HEK293 (cell line): ENCODE data around the gene SLK.

Experiments used
- CTCF ChIA-PET: fragments of 350-600 bp; formaldehyde crosslinking; extraction: SDS; loops from one replicate; lab custom pipeline; 2021; ENCODE audit warnings: antibody characterized with exemption; lab: Yijun Ruan, JAX
- POLR2A ChIA-PET: fragments of 300-600 bp; formaldehyde crosslinking; extraction: SDS; loops from one replicate; lab custom pipeline; 2020; ENCODE audit warnings: antibody characterized with exemption, inconsistent platforms; lab: Yijun Ruan, JAX
- H3K27ac ChIP-seq: fragments of 200-500 bp; sonication (Bioruptor generic); 2 replicates; pipeline ENCODE4 v1.5.1; 2014; ENCODE audit warnings: low read depth, low read length, control low read depth, inconsistent platforms; ENCODE audit errors: extremely low read depth
- H3K36me3 ChIP-seq, 2 experiments: fragments of 200-500 bp in 1 of 2; sonication (Bioruptor generic) in 1 of 2; 1 replicate in 1 of 2; 2 replicates in 1 of 2; pipeline ENCODE4 v1.5.1; 2014 to 2017; ENCODE audit warnings: inconsistent platforms in 2 of 2, low read length in 2 of 2; ENCODE audit not compliant: control insufficient read depth in 2 of 2, insufficient read depth in 1 of 2
- H3K4me1 ChIP-seq: fragments of 200-500 bp; sonication (Bioruptor generic); 2 replicates; pipeline ENCODE4 v1.5.1; 2014; ENCODE audit warnings: mild to moderate bottlenecking, low read length, inconsistent platforms; ENCODE audit not compliant: control insufficient read depth, insufficient read depth
- H3K4me3 ChIP-seq: 2 replicates; pipeline ENCODE4 v1.5.1; 2011; ENCODE audit warnings: low read depth, mild to moderate bottlenecking, control low read depth, low read length, moderate library complexity
- H3K9me3 ChIP-seq: fragments of 200-500 bp; sonication (Bioruptor generic); 2 replicates; pipeline ENCODE4 v1.5.1; 2014; ENCODE audit warnings: low read depth, low read length, inconsistent platforms; ENCODE audit not compliant: control insufficient read depth, insufficient read depth
- BCL11B ChIP-seq: fragments of 450-650 bp; formaldehyde crosslinking; IDR thresholded peaks from 2 replicates; pipeline ENCODE4 v1.5.1; 2016; ENCODE audit warnings: low read depth, missing biosample characterization, missing genetic modification characterization
- EGR2 ChIP-seq: fragments of 450-650 bp; formaldehyde crosslinking; IDR thresholded peaks from 2 replicates; pipeline ENCODE4 v1.5.1; 2016; ENCODE audit warnings: low read depth, missing biosample characterization, missing genetic modification characterization
- GFI1B ChIP-seq: fragments of 450-650 bp; formaldehyde crosslinking; IDR thresholded peaks from 2 replicates; pipeline ENCODE4 v1.5.1; 2016; ENCODE audit warnings: missing biosample characterization, missing genetic modification characterization
- GLIS1 ChIP-seq: fragments of 450-650 bp; formaldehyde crosslinking; IDR thresholded peaks from 2 replicates; pipeline ENCODE4 v1.5.1; 2016; ENCODE audit warnings: missing biosample characterization, missing genetic modification characterization
- GLIS2 ChIP-seq: fragments of 450-650 bp; formaldehyde crosslinking; IDR thresholded peaks from 2 replicates; pipeline ENCODE4 v1.5.1; 2016; ENCODE audit warnings: missing biosample characterization, missing genetic modification characterization
- HOXA7 ChIP-seq: sonication (generic); formaldehyde crosslinking; IDR thresholded peaks from 2 replicates; pipeline ENCODE4 v1.8.1; 2022; ENCODE audit warnings: missing genetic modification reagents, borderline replicate concordance
- PRDM10 ChIP-seq: fragments of 450-650 bp; formaldehyde crosslinking; IDR thresholded peaks from 2 replicates; pipeline ENCODE4 v1.5.1; 2016; ENCODE audit warnings: missing biosample characterization, missing genetic modification characterization
- WT1 ChIP-seq: fragments of 450-650 bp; formaldehyde crosslinking; IDR thresholded peaks from 2 replicates; pipeline ENCODE4 v1.5.1; 2016; ENCODE audit warnings: missing biosample characterization, missing genetic modification characterization
- ZBTB6 ChIP-seq: fragments of 450-650 bp; formaldehyde crosslinking; IDR thresholded peaks from 2 replicates; pipeline ENCODE4 v1.5.1; 2017; ENCODE audit warnings: missing biosample characterization, missing genetic modification characterization
- ZBTB8A ChIP-seq: fragments of 450-650 bp; formaldehyde crosslinking; IDR thresholded peaks from 2 replicates; pipeline ENCODE4 v1.5.1; 2016; ENCODE audit warnings: missing biosample characterization, missing genetic modification characterization
- ZFHX2 ChIP-seq: fragments of 450-650 bp; formaldehyde crosslinking; conservative IDR thresholded peaks from 2 replicates; pipeline ENCODE4 v1.5.1; 2016; ENCODE audit warnings: missing biosample characterization, missing genetic modification characterization
- ZFP41 ChIP-seq: fragments of 450-650 bp; formaldehyde crosslinking; IDR thresholded peaks from 2 replicates; pipeline ENCODE4 v1.5.1; 2016; ENCODE audit warnings: missing biosample characterization, missing genetic modification characterization, borderline replicate concordance
- ZFP69B ChIP-seq: fragments of 450-650 bp; formaldehyde crosslinking; IDR thresholded peaks from 2 replicates; pipeline ENCODE4 v1.5.1; 2016; ENCODE audit warnings: missing biosample characterization, missing genetic modification characterization
- ZNF132 ChIP-seq: fragments of 450-650 bp; formaldehyde crosslinking; IDR thresholded peaks from 2 replicates; pipeline ENCODE4 v1.5.1; 2017; ENCODE audit warnings: missing biosample characterization, missing genetic modification characterization, borderline replicate concordance
- ZNF138 ChIP-seq: fragments of 450-650 bp; formaldehyde crosslinking; IDR thresholded peaks from 2 replicates; pipeline ENCODE4 v1.5.1; 2016; ENCODE audit warnings: missing biosample characterization, missing genetic modification characterization, borderline replicate concordance
- ZNF341 ChIP-seq: fragments of 450-650 bp; formaldehyde crosslinking; IDR thresholded peaks from 2 replicates; pipeline ENCODE4; 2016; ENCODE audit warnings: low read depth, missing biosample characterization, missing genetic modification characterization
- ZNF394 ChIP-seq: fragments of 450-650 bp; formaldehyde crosslinking; IDR thresholded peaks from 2 replicates; pipeline ENCODE4 v1.5.1; 2016; ENCODE audit warnings: missing biosample characterization, missing genetic modification characterization, mild to moderate bottlenecking, moderate library complexity, borderline replicate concordance
- ZNF423 ChIP-seq: fragments of 450-650 bp; formaldehyde crosslinking; IDR thresholded peaks from 2 replicates; pipeline ENCODE4 v1.5.1; 2016; ENCODE audit warnings: missing biosample characterization, missing genetic modification characterization
- ZNF48 ChIP-seq: fragments of 450-650 bp; formaldehyde crosslinking; IDR thresholded peaks from 2 replicates; pipeline ENCODE4 v1.5.1; 2016; ENCODE audit warnings: missing biosample characterization, missing genetic modification characterization
- ZNF596 ChIP-seq: fragments of 450-650 bp; IDR thresholded peaks from 2 replicates; pipeline ENCODE4 v1.5.0; 2018; ENCODE audit warnings: missing biosample characterization, mild to moderate bottlenecking, missing genetic modification characterization, moderate library complexity
- ZNF624 ChIP-seq: fragments of 450-650 bp; formaldehyde crosslinking; IDR thresholded peaks from 2 replicates; pipeline ENCODE4 v1.5.1; 2017; ENCODE audit warnings: missing biosample characterization, missing genetic modification characterization
- ZNF626 ChIP-seq: fragments of 450-650 bp; sonication (Bioruptor Pico); formaldehyde crosslinking; IDR thresholded peaks from 2 replicates; pipeline ENCODE4 v1.5.1; 2018; ENCODE audit warnings: missing biosample characterization, missing genetic modification characterization, inconsistent platforms
- ZNF692 ChIP-seq: fragments of 450-650 bp; formaldehyde crosslinking; IDR thresholded peaks from 2 replicates; pipeline ENCODE4 v1.5.1; 2016; ENCODE audit warnings: missing biosample characterization, missing genetic modification characterization
- ZNF791 ChIP-seq: fragments of 450-650 bp; formaldehyde crosslinking; IDR thresholded peaks from 2 replicates; pipeline ENCODE4 v1.5.1; 2016; ENCODE audit warnings: missing biosample characterization, missing genetic modification characterization
- ZNF843 ChIP-seq: fragments of 450-650 bp; formaldehyde crosslinking; IDR thresholded peaks from 2 replicates; pipeline ENCODE4 v1.5.1; 2016; ENCODE audit warnings: missing biosample characterization, missing genetic modification characterization
- ZSCAN4 ChIP-seq: fragments of 450-650 bp; formaldehyde crosslinking; IDR thresholded peaks from 2 replicates; pipeline ENCODE4 v1.5.1; 2017; ENCODE audit warnings: missing biosample characterization, missing genetic modification characterization

SLK gene

GRCh38 chr10:104034401-104035193 is 67.7 kb downstream of the SLK start (continued):
- TF ChIP-seq ZNF596 (tag by site-specific recombination) (no peak), ZNF791 (tag by site-specific recombination) (no peak), ZNF341 (tag by site-specific recombination) (peak; percentile 88), ZBTB8A (tag by site-specific recombination) (peak; percentile 22; the same call in 1 of the 2 replicates)
- TF ChIP-seq, all 188 proteins: peak for 8

- peaks cover 0 to 4% of the 10 kb centered on the region in 2 experiments; a peak in 1 of 3 replicates for H3K36me3 ChIP-seq
- ChIA-PET POLR2A (no interaction called here), CTCF (no interaction called here)
- H3K9me3 ChIP-seq: no peaks in the 10 kb centered on the region
- no peak for TF ChIP-seq GFI1B
- TF ChIP-seq ZFP69B (tag by site-specific recombination): 0 out of 2 replicates have a peak, but pooled peaks have one; percentile 40
- TF ChIP-seq WT1 (tag by site-specific recombination): peak; percentile 74
- peak; percentile 57 for TF ChIP-seq GLIS1
- no peak for TF ChIP-seq ZNF843 (tag by site-specific recombination)
- peak; percentile 34; the same call in 1 of the 2 replicates for TF ChIP-seq ZFHX2 (tag by site-specific recombination)
- peak; percentile 33; the same call in 1 of the 2 replicates for TF ChIP-seq EGR2 (tag by site-specific recombination)
- TF ChIP-seq ZNF626: no peak
- TF ChIP-seq ZNF394 (tag by site-specific recombination): no peak
- TF ChIP-seq ZSCAN4: peak; percentile 96
- no peak for TF ChIP-seq PRDM10 (tag by site-specific recombination)
- peak; percentile 33; the same call in 1 of the 2 replicates for TF ChIP-seq GLIS2 (tag by site-specific recombination)
- no peaks in the 10 kb centered on the region for H3K4me1 ChIP-seq
- no peak overlapping the region for H3K4me3 ChIP-seq
- H3K27ac ChIP-seq: no peak overlapping the region
These were observed 68.5 kb downstream of the SLK start for GRCh38 chr10:104035194-104036068.

GRCh38 chr10:104036069-104036384 is 69.1 kb downstream of the SLK start:
- POLR2A ChIA-PET: no interaction called here
- TF ChIP-seq ZNF48 (tag by site-specific recombination): no peak
- no peak for TF ChIP-seq ZFP41 (tag by site-specific recombination)
- no peak for TF ChIP-seq HOXA7 (CRISPR knock-in tag)
- TF ChIP-seq ZNF423 (tag by site-specific recombination): no peak
- no peak for TF ChIP-seq BCL11B (tag by site-specific recombination)
- TF ChIP-seq ZBTB6 (tag by site-specific recombination): no peak
- no peak for TF ChIP-seq ZNF624
- no peak for TF ChIP-seq ZNF692
- TF ChIP-seq ZNF132: no peak
- no peak for TF ChIP-seq ZNF138 (tag by site-specific recombination)

More at GRCh38 chr10:104036069-104036384, 69.1 kb downstream of the SLK start:
- CTCF ChIA-PET: no interaction called here
- Histone ChIP-seq H3K36me3 (peaks cover 0 to 4% of the 10 kb centered on the region in 2 experiments; a peak in 1 of 3 replicates), H3K4me1 (no peaks in the 10 kb centered on the region), H3K27ac (no peak overlapping the region), H3K4me3 (no peak overlapping the region), H3K9me3 (no peaks in the 10 kb centered on the region)
